SK-N-SH (cell line): ENCODE data around the gene SERPINE1.

Experiments
- JUND ChIP-seq: IDR thresholded peaks from 2 replicates; pipeline ENCODE4 v1.4.0; 2012
- POLR2AphosphoS5 ChIP-seq: IDR thresholded peaks from 2 replicates; pipeline ENCODE4 v1.6.1; 2012; ENCODE audit warnings: low read depth, low read length
- RAD21 ChIP-seq: IDR thresholded peaks from 2 replicates; pipeline ENCODE4 v1.6.1; 2012; ENCODE audit warnings: mild to moderate bottlenecking, low read length
- TCF12 ChIP-seq: IDR thresholded peaks from 2 replicates; pipeline ENCODE4 v1.4.0; 2012
- TF ChIP-seq, protein P1 (sequence below): fragments of 200-600 bp; sonication (generic); IDR thresholded peaks from 2 replicates; pipeline ENCODE4 v1.6.1; 2017; ENCODE audit warnings: antibody characterized with exemption, mild to moderate bottlenecking, moderate library complexity
- TF ChIP-seq, protein P2 (sequence below): IDR thresholded peaks from 2 replicates; pipeline ENCODE4 v1.4.0; 2012; ENCODE audit warnings: low read depth
- TF ChIP-seq, protein P3 (sequence below): IDR thresholded peaks from 2 replicates; pipeline ENCODE4 v1.4.0; 2012; ENCODE audit warnings: low read depth, borderline replicate concordance
- TF ChIP-seq, protein P4 (sequence below): IDR thresholded peaks from 2 replicates; pipeline ENCODE4 v1.4.0; 2012; ENCODE audit warnings: low read depth, borderline replicate concordance

DNA sequence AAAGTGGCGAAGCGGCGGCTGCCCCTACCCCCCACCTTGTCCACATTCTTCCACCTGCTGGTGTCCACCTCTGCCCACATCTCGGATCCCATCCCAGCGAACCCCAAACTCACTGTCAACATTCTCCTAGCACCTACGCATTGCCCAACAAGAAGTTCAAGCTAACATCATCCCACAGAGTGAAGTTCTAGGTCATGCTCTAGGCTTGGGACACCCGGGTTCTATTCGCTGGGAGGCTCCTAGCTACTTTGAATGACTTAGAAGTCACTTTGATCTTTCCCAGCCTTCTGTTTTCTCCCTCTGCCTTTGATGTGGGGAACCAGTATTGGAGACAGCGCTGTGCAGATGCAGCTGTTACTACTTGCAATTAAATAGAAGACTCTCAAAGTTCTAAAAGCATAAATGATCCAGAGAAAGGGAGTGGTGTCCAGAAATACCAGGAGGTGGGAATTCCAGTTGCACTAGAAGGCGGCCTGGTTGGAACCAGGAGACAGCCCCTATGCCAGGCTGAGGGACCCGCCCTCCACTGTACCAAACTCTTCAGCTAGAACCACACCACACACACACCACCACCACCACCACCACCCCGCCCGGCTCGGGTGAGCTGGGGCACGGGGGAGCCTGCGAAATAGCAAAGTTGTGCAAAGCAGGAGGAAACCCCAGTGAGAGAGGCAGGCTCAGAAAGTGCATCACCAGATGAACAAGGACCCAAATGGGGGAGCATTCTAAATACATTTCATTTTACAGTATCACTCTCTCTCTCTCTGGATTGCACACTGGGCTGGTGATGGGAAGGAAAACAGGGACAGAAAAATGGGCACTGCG is 43.9 kb downstream of the SERPINE1 start:
- TF ChIP-seq POLR2AphosphoS5, result no peak
- TF ChIP-seq, protein P1, sequence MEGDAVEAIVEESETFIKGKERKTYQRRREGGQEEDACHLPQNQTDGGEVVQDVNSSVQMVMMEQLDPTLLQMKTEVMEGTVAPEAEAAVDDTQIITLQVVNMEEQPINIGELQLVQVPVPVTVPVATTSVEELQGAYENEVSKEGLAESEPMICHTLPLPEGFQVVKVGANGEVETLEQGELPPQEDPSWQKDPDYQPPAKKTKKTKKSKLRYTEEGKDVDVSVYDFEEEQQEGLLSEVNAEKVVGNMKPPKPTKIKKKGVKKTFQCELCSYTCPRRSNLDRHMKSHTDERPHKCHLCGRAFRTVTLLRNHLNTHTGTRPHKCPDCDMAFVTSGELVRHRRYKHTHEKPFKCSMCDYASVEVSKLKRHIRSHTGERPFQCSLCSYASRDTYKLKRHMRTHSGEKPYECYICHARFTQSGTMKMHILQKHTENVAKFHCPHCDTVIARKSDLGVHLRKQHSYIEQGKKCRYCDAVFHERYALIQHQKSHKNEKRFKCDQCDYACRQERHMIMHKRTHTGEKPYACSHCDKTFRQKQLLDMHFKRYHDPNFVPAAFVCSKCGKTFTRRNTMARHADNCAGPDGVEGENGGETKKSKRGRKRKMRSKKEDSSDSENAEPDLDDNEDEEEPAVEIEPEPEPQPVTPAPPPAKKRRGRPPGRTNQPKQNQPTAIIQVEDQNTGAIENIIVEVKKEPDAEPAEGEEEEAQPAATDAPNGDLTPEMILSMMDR, result no peak
- TF ChIP-seq, protein P2, sequence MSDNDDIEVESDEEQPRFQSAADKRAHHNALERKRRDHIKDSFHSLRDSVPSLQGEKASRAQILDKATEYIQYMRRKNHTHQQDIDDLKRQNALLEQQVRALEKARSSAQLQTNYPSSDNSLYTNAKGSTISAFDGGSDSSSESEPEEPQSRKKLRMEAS, result no peak
- TF ChIP-seq, protein P3, sequence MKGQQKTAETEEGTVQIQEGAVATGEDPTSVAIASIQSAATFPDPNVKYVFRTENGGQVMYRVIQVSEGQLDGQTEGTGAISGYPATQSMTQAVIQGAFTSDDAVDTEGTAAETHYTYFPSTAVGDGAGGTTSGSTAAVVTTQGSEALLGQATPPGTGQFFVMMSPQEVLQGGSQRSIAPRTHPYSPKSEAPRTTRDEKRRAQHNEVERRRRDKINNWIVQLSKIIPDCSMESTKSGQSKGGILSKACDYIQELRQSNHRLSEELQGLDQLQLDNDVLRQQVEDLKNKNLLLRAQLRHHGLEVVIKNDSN, result no peak
- no peak for TF ChIP-seq RAD21
- no peak for TF ChIP-seq TCF12
- TF ChIP-seq, protein P4, sequence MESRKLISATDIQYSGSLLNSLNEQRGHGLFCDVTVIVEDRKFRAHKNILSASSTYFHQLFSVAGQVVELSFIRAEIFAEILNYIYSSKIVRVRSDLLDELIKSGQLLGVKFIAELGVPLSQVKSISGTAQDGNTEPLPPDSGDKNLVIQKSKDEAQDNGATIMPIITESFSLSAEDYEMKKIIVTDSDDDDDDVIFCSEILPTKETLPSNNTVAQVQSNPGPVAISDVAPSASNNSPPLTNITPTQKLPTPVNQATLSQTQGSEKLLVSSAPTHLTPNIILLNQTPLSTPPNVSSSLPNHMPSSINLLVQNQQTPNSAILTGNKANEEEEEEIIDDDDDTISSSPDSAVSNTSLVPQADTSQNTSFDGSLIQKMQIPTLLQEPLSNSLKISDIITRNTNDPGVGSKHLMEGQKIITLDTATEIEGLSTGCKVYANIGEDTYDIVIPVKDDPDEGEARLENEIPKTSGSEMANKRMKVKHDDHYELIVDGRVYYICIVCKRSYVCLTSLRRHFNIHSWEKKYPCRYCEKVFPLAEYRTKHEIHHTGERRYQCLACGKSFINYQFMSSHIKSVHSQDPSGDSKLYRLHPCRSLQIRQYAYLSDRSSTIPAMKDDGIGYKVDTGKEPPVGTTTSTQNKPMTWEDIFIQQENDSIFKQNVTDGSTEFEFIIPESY, result no peak
- TF ChIP-seq JUND, result no peak
